GM21390 (cell line): ENCODE data around the gene DCTPP1.
"Not testable (repeated sequence)": the region's sequence is repeated elsewhere in the genome, so short reads cannot be mapped to it uniquely, and the experiment has no call there.

ENCODE experiments used
- ATAC-seq: cut with Tn5 transposase; IDR thresholded peaks from one replicate; pipeline ENCODE4 v1.9.1; 2021; ENCODE audit not compliant: unreplicated experiment

DCTPP1 gene

GRCh38 chr16:30429678-30430427 lies at the start of gene DCTPP1:
DCTPP1 (minus strand) TSS chr16:30430030; CDS start chr16:30429980, 50 bp downstream.
- peak; percentile 97 for ATAC-seq

- ATAC-seq: no peak
Observed at GRCh38 chr16:30478766-30479478, 49.1 kb upstream of the DCTPP1 start.

- ATAC-seq: not testable (repeated sequence)
Observed at GRCh38 chr16:30477773-30478172, 47.9 kb upstream of the DCTPP1 start.

GRCh38 chr16:30476991-30477390 lies 47.2 kb upstream of the DCTPP1 start:
- ATAC-seq: no peak

- no peak for ATAC-seq
Observed at GRCh38 chr16:30474684-30475083, 44.9 kb upstream of the DCTPP1 start.

GRCh38 chr16:30474074-30474452 lies 44.2 kb upstream of the DCTPP1 start:
- no peak for ATAC-seq

- ATAC-seq: no peak
Observed at GRCh38 chr16:30473231-30474073, 43.6 kb upstream of the DCTPP1 start.

GRCh38 chr16:30472328-30472942 lies 42.6 kb upstream of the DCTPP1 start, which contains the start of gene ITGAL:
ITGAL (plus strand) TSS chr16:30472742; CDS start chr16:30472838, 96 bp downstream.
- peak; percentile 44 for ATAC-seq

GRCh38 chr16:30470632-30470995 lies 40.8 kb upstream of the DCTPP1 start:
- ATAC-seq: no peak

GRCh38 chr16:30470170-30470512 lies 40.3 kb upstream of the DCTPP1 start:
- ATAC-seq: no peak

- ATAC-seq: no peak
Observed at GRCh38 chr16:30464078-30464477, 34.2 kb upstream of the DCTPP1 start.

GRCh38 chr16:30461426-30461825 lies 31.6 kb upstream of the DCTPP1 start:
- not testable (repeated sequence) for ATAC-seq

GRCh38 chr16:30459456-30459855 lies 29.6 kb upstream of the DCTPP1 start:
- no peak for ATAC-seq

- peak; percentile 78 for ATAC-seq
Observed at GRCh38 chr16:30458561-30459394, 28.9 kb upstream of the DCTPP1 start.

GRCh38 chr16:30457743-30458560 lies 28.1 kb upstream of the DCTPP1 start:
- no peak for ATAC-seq

- no peak for ATAC-seq
Observed at GRCh38 chr16:30457256-30457655, 27.4 kb upstream of the DCTPP1 start.

GRCh38 chr16:30456302-30456701 lies 26.5 kb upstream of the DCTPP1 start:
- ATAC-seq: no peak

- ATAC-seq: not testable (repeated sequence)
Observed at GRCh38 chr16:30452709-30453580, 23.1 kb upstream of the DCTPP1 start.

GRCh38 chr16:30449116-30449435 lies 19.2 kb upstream of the DCTPP1 start:
- ATAC-seq: no peak
